ENCODE data around the gene MAPK8IP2.

- TF ChIP-seq CTCF (IDR thresholded peaks at IDR 0.05; ENCODE audit: low read length) (no peak), EZH2 (IDR thresholded peaks at IDR 0.05; ENCODE audit: borderline replicate concordance, low read length) (no peak)
Measured at GRCh38 chr22:50613291-50613981, 12.8 kb downstream of the MAPK8IP2 start.

All from OCI-LY1 (cell line).